ENCODE results near the gene TGFB1. TPM values are rescaled to one million over a fixed set of nuclear protein-coding genes. Genes with fewer than 3 reads are reported as not detected.

Gene TGFB1
- total and polyA plus RNA-seq, 9 of the 15 experiments (the other 6 are each of a cell fraction or from before 2014, with no cell fraction given): 0.24 to 159 (median 17.2) TPM

DNA sequence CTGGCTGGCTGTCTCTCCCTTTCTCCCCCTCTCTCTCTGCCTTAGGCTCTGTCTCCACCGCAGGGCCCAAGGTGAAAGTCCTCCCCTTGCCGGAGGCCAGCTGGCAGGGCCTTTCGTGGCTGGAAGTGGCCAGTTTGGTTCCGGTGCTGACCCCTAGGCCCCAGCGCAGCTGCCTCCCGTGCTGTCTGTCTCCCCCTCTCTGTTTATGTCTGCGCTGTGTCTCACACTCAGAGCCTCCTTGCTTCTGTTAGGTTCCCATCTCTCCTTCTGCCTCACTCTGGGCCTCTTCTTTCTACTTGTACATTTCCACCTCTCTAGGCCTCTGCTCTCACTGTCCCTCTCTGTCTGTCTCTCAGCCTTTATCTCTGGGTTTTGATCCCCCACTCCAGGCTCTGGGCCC lies 30.7 kb downstream of the TGFB1 start (continued):
- TF ChIP-seq PKNOX1 (IDR thresholded peaks at IDR 0.05) (peak; percentile 65), RBM22 (IDR thresholded peaks at IDR 0.05; ENCODE audit: low read depth, low read length, poor library complexity, severe bottlenecking) (no peak), CBFA2T2 (conservative IDR thresholded peaks at IDR 0.05) (0 out of 2 replicates have a peak, but pooled peaks have one; percentile 3), ZNF347 (CRISPR knock-in tag; IDR thresholded peaks at IDR 0.05; ENCODE audit: low read depth) (no peak), E2F3 (CRISPR knock-in tag; IDR thresholded peaks at IDR 0.05) (0 out of 2 replicates have a peak, but pooled peaks have one; percentile 37), CCNT2 (IDR thresholded peaks at IDR 0.05; ENCODE audit: borderline replicate concordance, extremely low read depth, insufficient read length, low read depth, low read length) (no peak)
- TF ChIP-seq, protein P1, sequence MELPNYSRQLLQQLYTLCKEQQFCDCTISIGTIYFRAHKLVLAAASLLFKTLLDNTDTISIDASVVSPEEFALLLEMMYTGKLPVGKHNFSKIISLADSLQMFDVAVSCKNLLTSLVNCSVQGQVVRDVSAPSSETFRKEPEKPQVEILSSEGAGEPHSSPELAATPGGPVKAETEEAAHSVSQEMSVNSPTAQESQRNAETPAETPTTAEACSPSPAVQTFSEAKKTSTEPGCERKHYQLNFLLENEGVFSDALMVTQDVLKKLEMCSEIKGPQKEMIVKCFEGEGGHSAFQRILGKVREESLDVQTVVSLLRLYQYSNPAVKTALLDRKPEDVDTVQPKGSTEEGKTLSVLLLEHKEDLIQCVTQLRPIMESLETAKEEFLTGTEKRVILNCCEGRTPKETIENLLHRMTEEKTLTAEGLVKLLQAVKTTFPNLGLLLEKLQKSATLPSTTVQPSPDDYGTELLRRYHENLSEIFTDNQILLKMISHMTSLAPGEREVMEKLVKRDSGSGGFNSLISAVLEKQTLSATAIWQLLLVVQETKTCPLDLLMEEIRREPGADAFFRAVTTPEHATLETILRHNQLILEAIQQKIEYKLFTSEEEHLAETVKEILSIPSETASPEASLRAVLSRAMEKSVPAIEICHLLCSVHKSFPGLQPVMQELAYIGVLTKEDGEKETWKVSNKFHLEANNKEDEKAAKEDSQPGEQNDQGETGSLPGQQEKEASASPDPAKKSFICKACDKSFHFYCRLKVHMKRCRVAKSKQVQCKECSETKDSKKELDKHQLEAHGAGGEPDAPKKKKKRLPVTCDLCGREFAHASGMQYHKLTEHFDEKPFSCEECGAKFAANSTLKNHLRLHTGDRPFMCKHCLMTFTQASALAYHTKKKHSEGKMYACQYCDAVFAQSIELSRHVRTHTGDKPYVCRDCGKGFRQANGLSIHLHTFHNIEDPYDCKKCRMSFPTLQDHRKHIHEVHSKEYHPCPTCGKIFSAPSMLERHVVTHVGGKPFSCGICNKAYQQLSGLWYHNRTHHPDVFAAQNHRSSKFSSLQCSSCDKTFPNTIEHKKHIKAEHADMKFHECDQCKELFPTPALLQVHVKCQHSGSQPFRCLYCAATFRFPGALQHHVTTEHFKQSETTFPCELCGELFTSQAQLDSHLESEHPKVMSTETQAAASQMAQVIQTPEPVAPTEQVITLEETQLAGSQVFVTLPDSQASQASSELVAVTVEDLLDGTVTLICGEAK (IDR thresholded peaks at IDR 0.05): peak; percentile 36; the same call in 1 of the 2 replicates
- TF ChIP-seq, protein P1 (CRISPR knock-in tag; IDR thresholded peaks at IDR 0.05): no peak
- TF ChIP-seq, protein P2, sequence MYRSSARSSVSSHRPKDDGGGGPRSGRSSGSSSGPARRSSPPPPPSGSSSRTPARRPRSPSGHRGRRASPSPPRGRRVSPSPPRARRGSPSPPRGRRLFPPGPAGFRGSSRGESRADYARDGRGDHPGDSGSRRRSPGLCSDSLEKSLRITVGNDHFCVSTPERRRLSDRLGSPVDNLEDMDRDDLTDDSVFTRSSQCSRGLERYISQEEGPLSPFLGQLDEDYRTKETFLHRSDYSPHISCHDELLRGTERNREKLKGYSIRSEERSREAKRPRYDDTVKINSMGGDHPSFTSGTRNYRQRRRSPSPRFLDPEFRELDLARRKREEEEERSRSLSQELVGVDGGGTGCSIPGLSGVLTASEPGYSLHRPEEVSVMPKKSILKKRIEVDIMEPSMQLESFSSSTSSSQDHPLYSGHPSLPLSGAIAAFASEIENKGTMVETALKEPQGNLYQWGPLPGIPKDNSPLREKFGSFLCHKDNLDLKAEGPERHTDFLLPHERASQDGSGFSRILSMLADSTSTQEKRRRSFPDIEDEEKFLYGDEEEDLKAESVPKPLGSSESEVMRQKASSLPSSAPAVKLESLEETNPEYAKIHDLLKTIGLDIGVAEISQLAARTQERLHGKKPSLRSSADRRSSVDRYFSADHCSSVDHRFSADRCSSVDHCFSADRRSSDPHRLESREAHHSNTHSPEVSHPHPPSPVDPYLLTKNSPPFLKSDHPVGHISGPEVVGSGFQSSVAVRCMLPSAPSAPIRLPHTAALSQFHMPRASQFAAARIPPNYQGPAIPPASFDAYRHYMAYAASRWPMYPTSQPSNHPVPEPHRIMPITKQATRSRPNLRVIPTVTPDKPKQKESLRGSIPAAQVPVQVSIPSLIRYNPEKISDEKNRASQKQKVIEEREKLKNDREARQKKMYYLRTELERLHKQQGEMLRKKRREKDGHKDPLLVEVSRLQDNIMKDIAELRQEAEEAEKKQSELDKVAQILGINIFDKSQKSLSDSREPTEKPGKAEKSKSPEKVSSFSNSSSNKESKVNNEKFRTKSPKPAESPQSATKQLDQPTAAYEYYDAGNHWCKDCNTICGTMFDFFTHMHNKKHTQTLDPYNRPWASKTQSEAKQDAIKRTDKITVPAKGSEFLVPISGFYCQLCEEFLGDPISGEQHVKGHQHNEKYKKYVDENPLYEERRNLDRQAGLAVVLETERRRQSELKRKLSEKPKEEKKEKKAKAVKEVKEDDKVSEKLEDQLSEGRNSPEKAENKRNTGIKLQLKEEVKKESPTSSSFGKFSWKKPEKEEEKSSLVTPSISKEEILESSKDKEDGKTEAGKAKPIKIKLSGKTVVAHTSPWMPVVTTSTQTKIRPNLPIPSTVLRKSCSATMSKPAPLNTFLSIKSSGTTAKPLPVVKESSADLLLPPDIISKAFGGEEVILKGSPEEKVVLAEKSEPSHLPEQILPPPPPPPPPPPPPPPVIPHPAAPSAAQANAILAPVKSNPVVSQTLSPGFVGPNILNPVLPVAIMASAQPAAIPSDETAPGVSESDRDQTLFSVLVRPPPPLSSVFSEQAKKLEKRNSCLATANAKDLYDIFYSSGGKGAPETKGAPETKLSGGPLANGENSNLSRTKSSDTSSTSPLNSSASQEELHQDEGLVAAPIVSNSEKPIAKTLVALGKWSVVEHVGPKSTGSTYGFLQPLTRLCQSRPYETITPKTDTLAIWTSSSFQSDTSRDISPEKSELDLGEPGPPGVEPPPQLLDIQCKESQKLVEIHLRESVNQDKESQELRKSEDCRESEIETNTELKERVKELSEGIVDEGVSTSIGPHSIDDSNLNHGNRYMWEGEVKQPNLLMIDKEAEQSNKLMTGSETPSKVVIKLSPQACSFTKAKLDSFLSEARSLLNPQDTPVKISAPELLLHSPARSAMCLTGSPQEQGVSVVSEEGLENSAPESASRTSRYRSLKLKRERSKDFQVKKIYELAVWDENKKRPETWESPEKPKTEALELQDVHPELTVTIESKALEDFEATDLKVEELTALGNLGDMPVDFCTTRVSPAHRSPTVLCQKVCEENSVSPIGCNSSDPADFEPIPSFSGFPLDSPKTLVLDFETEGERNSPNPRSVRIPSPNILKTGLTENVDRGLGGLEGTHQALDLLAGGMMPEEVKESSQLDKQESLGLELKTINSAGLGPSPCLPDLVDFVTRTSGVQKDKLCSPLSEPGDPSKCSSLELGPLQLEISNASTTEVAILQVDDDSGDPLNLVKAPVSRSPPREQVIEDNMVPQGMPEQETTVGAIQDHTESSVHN (IDR thresholded peaks at IDR 0.05; ENCODE audit: borderline replicate concordance in 1 of 2, low read depth in 1 of 2): no peak
